ENCODE measurements around the gene NKTR.

DNA sequence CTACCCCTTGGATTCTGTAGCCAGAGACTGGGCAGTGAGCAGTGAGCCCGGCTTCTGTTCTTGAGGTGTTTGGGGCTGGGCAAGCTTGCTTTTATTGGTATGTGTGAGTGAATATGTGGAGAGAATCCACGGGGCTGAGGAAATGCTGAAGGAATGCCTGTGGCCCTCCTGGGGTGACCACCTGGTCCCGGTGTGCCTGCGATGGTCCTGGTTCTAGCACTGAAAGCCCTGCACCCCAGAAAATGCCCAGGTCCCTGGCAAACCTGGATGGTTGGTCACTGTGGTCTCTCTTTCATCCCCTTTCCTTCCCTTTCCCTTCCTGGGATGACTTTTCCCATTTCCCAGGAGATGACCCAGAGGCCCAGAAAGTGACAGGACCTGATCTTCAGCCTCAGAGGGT is 57.2 kb downstream of the NKTR start:
- TF ChIP-seq, protein P1, sequence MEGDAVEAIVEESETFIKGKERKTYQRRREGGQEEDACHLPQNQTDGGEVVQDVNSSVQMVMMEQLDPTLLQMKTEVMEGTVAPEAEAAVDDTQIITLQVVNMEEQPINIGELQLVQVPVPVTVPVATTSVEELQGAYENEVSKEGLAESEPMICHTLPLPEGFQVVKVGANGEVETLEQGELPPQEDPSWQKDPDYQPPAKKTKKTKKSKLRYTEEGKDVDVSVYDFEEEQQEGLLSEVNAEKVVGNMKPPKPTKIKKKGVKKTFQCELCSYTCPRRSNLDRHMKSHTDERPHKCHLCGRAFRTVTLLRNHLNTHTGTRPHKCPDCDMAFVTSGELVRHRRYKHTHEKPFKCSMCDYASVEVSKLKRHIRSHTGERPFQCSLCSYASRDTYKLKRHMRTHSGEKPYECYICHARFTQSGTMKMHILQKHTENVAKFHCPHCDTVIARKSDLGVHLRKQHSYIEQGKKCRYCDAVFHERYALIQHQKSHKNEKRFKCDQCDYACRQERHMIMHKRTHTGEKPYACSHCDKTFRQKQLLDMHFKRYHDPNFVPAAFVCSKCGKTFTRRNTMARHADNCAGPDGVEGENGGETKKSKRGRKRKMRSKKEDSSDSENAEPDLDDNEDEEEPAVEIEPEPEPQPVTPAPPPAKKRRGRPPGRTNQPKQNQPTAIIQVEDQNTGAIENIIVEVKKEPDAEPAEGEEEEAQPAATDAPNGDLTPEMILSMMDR (IDR thresholded peaks at IDR 0.05) = no peak
- TF ChIP-seq POLR2A (IDR thresholded peaks at IDR 0.05) = no peak
- TF ChIP-seq EP300 (IDR thresholded peaks at IDR 0.05) = no peak
